HepG2 (cell line): ENCODE data around the gene VTI1B.
"Not testable (repeated sequence)": the region's sequence is repeated elsewhere in the genome, so short reads cannot be mapped to it uniquely, and the experiment has no call there.

ENCODE experiments used
- ADNP ChIP-seq: sonication (generic); formaldehyde crosslinking; IDR thresholded peaks from 2 replicates; pipeline ENCODE4 v1.4.0; 2020; ENCODE audit warnings: missing genetic modification reagents
- ATAD3A ChIP-seq: sonication (generic); formaldehyde crosslinking; IDR thresholded peaks from 2 replicates; pipeline ENCODE4 v1.4.0; 2020; ENCODE audit warnings: missing genetic modification reagents
- GABPA ChIP-seq, 2 experiments: IDR thresholded peaks; 2 replicates each; pipeline ENCODE4 v1.6.1; 2011 to 2016; ENCODE audit warnings: low read depth in 2 of 2, low read length in 1 of 2, missing biosample characterization in 1 of 2, missing genetic modification characterization in 1 of 2
- ZFP90 ChIP-seq: sonication (generic); formaldehyde crosslinking; IDR thresholded peaks from 2 replicates; pipeline ENCODE4 v1.8.0; 2022; ENCODE audit warnings: missing genetic modification reagents, mild to moderate bottlenecking, inconsistent platforms, borderline replicate concordance
- TF ChIP-seq, protein P1 (sequence below): IDR thresholded peaks from 2 replicates; pipeline ENCODE4 v1.6.1; 2012; ENCODE audit warnings: inconsistent platforms
- TF ChIP-seq, protein P2 (sequence below), 2 experiments: IDR thresholded peaks; 2 replicates each; pipeline ENCODE4 v1.6.1; 2011 to 2012; ENCODE audit warnings: low read length in 2 of 2, borderline replicate concordance in 1 of 2, low read depth in 1 of 2, mild to moderate bottlenecking in 1 of 2, moderate library complexity in 1 of 2
- TF ChIP-seq, protein P3 (sequence below): sonication (generic); formaldehyde crosslinking; IDR thresholded peaks from 2 replicates; pipeline ENCODE4 v1.4.0; 2020; ENCODE audit warnings: low read depth, mild to moderate bottlenecking, missing genetic modification reagents

DNA sequence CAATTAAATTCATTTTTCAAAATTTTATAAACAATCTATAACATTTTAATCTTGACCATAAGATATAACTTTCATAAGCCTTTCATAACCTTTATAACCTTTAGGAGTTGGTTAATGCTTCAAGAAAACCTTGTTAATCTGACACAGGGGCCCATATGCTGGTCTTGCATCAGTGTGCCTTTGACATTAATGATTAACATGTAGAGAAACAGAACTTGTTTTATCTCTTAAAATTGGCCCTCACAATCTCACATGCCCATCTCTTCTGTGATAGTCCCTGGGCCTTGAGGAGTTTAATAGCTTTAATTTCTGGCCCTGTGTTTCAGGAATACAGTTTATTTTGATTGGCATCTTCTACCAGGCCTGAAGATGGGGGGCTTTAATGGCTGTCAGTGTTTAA, 34.9 kb upstream of the VTI1B start:
- TF ChIP-seq, protein P1, sequence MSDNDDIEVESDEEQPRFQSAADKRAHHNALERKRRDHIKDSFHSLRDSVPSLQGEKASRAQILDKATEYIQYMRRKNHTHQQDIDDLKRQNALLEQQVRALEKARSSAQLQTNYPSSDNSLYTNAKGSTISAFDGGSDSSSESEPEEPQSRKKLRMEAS: not testable (repeated sequence)
- not testable (repeated sequence) for TF ChIP-seq ADNP (CRISPR knock-in tag); ZFP90 (CRISPR knock-in tag); GABPA (IDR thresholded peaks at IDR 0.05; ENCODE audit: low read depth, low read length); GABPA (CRISPR knock-in tag; IDR thresholded peaks at IDR 0.05; ENCODE audit: low read depth); ATAD3A (CRISPR knock-in tag)
- TF ChIP-seq, protein P2, sequence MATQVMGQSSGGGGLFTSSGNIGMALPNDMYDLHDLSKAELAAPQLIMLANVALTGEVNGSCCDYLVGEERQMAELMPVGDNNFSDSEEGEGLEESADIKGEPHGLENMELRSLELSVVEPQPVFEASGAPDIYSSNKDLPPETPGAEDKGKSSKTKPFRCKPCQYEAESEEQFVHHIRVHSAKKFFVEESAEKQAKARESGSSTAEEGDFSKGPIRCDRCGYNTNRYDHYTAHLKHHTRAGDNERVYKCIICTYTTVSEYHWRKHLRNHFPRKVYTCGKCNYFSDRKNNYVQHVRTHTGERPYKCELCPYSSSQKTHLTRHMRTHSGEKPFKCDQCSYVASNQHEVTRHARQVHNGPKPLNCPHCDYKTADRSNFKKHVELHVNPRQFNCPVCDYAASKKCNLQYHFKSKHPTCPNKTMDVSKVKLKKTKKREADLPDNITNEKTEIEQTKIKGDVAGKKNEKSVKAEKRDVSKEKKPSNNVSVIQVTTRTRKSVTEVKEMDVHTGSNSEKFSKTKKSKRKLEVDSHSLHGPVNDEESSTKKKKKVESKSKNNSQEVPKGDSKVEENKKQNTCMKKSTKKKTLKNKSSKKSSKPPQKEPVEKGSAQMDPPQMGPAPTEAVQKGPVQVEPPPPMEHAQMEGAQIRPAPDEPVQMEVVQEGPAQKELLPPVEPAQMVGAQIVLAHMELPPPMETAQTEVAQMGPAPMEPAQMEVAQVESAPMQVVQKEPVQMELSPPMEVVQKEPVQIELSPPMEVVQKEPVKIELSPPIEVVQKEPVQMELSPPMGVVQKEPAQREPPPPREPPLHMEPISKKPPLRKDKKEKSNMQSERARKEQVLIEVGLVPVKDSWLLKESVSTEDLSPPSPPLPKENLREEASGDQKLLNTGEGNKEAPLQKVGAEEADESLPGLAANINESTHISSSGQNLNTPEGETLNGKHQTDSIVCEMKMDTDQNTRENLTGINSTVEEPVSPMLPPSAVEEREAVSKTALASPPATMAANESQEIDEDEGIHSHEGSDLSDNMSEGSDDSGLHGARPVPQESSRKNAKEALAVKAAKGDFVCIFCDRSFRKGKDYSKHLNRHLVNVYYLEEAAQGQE (IDR thresholded peaks at IDR 0.05; ENCODE audit: borderline replicate concordance in 1 of 2, low read depth in 1 of 2, low read length in 2 of 2): not testable (repeated sequence)
- TF ChIP-seq, protein P3, sequence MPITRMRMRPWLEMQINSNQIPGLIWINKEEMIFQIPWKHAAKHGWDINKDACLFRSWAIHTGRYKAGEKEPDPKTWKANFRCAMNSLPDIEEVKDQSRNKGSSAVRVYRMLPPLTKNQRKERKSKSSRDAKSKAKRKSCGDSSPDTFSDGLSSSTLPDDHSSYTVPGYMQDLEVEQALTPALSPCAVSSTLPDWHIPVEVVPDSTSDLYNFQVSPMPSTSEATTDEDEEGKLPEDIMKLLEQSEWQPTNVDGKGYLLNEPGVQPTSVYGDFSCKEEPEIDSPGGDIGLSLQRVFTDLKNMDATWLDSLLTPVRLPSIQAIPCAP (CRISPR knock-in tag): not testable (repeated sequence)
